ENCODE data around the gene PURA.

DNA sequence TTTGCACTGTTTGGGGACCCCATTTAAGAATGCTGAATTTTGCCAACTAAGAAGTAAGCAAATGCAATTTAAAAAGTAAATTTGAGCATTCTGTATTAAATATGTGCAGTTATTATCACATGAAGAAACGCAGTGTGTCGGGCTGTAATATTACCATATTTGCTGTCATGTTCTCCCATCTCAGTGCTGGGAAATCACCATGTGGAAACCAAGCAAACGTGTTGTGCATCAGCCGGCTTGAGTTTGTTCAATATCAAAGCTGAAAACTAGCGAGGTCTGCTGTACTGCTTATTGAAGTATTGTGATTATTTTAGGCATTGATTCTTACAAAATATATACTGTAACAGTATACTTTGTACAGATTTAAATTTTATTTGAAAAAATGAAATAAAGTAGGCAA, 14.5 kb downstream of the PURA start:
- TF ChIP-seq, protein P1, sequence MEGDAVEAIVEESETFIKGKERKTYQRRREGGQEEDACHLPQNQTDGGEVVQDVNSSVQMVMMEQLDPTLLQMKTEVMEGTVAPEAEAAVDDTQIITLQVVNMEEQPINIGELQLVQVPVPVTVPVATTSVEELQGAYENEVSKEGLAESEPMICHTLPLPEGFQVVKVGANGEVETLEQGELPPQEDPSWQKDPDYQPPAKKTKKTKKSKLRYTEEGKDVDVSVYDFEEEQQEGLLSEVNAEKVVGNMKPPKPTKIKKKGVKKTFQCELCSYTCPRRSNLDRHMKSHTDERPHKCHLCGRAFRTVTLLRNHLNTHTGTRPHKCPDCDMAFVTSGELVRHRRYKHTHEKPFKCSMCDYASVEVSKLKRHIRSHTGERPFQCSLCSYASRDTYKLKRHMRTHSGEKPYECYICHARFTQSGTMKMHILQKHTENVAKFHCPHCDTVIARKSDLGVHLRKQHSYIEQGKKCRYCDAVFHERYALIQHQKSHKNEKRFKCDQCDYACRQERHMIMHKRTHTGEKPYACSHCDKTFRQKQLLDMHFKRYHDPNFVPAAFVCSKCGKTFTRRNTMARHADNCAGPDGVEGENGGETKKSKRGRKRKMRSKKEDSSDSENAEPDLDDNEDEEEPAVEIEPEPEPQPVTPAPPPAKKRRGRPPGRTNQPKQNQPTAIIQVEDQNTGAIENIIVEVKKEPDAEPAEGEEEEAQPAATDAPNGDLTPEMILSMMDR (IDR thresholded peaks at IDR 0.05 in 8 of 11, conservative IDR thresholded peaks at IDR 0.05 in 3 of 11): no peak
- no peak for TF ChIP-seq POLR2A (IDR thresholded peaks at IDR 0.05)

Data from spleen (tissue), 7 donors.